Measurements from ENCODE around the gene FAM193B. TPM values are rescaled to one million over a fixed set of nuclear protein-coding genes. Genes with fewer than 3 reads are reported as not detected.

The FAM193B gene
- total RNA-seq, 1 experiment from 2014 or later, result 41.1 TPM

GRCh38 chr5:177602458-177602830, 48.1 kb upstream of the FAM193B start:
- no peaks in the 10 kb centered on the region for H3K9me2 ChIP-seq (replicated peaks; ENCODE audit: low read length)
- no peak overlapping the region for H3K9ac ChIP-seq (ENCODE audit: low read length)
- no peaks in the 10 kb centered on the region for H4K20me1 ChIP-seq (ENCODE audit: low read length)
- CTCF ChIA-PET, result no interaction called here
- no TSS peak for BruUV-seq (replicated peaks)
- H3K79me2 ChIP-seq (ENCODE audit: low read length), result peaks cover 16% of the 10 kb centered on the region
- intact Hi-C loops (cut with micrococcal nuclease), result no loop called here
- no peak for DNase-seq
- peaks cover 9% of the 10 kb centered on the region; the same call in 1 of the 2 replicates for H3K4me1 ChIP-seq (ENCODE audit: insufficient read depth, low read length)
- no peaks in the 10 kb centered on the region for H3K9me3 ChIP-seq (ENCODE audit: low read length)
- H3K27me3 ChIP-seq (ENCODE audit: low read length), result no peaks in the 10 kb centered on the region
- no peak overlapping the region for H2AFZ ChIP-seq (ENCODE audit: low read length)
- no peak for ATAC-seq
- POLR2A ChIA-PET (ENCODE audit: unreplicated experiment), result no interaction called here
- no peak overlapping the region for H3K4me2 ChIP-seq (ENCODE audit: low read length)
- no peaks in the 10 kb centered on the region for H3F3A ChIP-seq (ENCODE audit: low read length, unreplicated experiment)
- H3K4me3 ChIP-seq (ENCODE audit: low read length), result no peak overlapping the region
- no peak overlapping the region for H3K27ac ChIP-seq (ENCODE audit: low read length)
- TF ChIP-seq EZH2 (IDR thresholded peaks at IDR 0.05; ENCODE audit: low read length, unreplicated experiment), result no peak
- TF ChIP-seq EZH2phosphoT487 (IDR thresholded peaks at IDR 0.05; ENCODE audit: borderline replicate concordance, low read length), result no peak
- TF ChIP-seq CTCF (conservative IDR thresholded peaks at IDR 0.05; ENCODE audit: low read depth, low read length), result no peak
- H3K36me3 ChIP-seq (ENCODE audit: low read depth, low read length), result no peaks in the 10 kb centered on the region

GRCh38 chr5:177601577-177602457, 47.5 kb upstream of the FAM193B start:
- DNase-seq, result peak; percentile 31
- TF ChIP-seq EZH2 (IDR thresholded peaks at IDR 0.05; ENCODE audit: low read length, unreplicated experiment) (no peak), CTCF (conservative IDR thresholded peaks at IDR 0.05; ENCODE audit: low read depth, low read length) (peak; percentile 46; the same call in 1 of the 2 replicates)
- no peaks in the 10 kb centered on the region for H3K27me3 ChIP-seq (ENCODE audit: low read length)
- ATAC-seq, result no peak
- no peaks in the 10 kb centered on the region for H3F3A ChIP-seq (ENCODE audit: low read length, unreplicated experiment)
- POLR2A ChIA-PET (ENCODE audit: unreplicated experiment), result no interaction called here
- peaks cover 16% of the 10 kb centered on the region for H3K79me2 ChIP-seq (ENCODE audit: low read length)
- H3K9ac ChIP-seq (ENCODE audit: low read length), result no peak overlapping the region
- no peaks in the 10 kb centered on the region for H3K9me3 ChIP-seq (ENCODE audit: low read length)
- CTCF ChIA-PET, result no interaction called here
- H3K4me1 ChIP-seq (ENCODE audit: insufficient read depth, low read length), result peaks cover 9% of the 10 kb centered on the region; the same call in 1 of the 2 replicates
- intact Hi-C loops (cut with micrococcal nuclease), result loop anchor here (2.0 kb wide), 1 partner anchor 85 kb away; the partner anchor contains the start of gene DDX41
- no peak overlapping the region for H3K4me3 ChIP-seq (ENCODE audit: low read length)
- H2AFZ ChIP-seq (ENCODE audit: low read length), result no peak overlapping the region
- no peaks in the 10 kb centered on the region for H4K20me1 ChIP-seq (ENCODE audit: low read length)
- peaks cover under 1% of the 10 kb centered on the region; the same call in 1 of the 2 replicates for H3K36me3 ChIP-seq (ENCODE audit: low read depth, low read length)
- H3K4me2 ChIP-seq (ENCODE audit: low read length), result peak overlapping the region; percentile 100; the same call in 1 of the 2 replicates
- no peaks in the 10 kb centered on the region for H3K9me2 ChIP-seq (replicated peaks; ENCODE audit: low read length)
- no peak overlapping the region for H3K27ac ChIP-seq (ENCODE audit: low read length)
- no TSS peak for BruUV-seq (replicated peaks)

- no peak overlapping the region for H3K27ac ChIP-seq (ENCODE audit: low read length)
- DNase-seq (no peak), ATAC-seq (no peak)
- peak overlapping the region; percentile 99 for H3K4me3 ChIP-seq (ENCODE audit: low read length)
- no peaks in the 10 kb centered on the region for H3K9me2 ChIP-seq (replicated peaks; ENCODE audit: low read length)
- peak overlapping the region; percentile 100 for H3K4me2 ChIP-seq (ENCODE audit: low read length)
- H3K36me3 ChIP-seq (ENCODE audit: low read depth, low read length), result peaks cover 8% of the 10 kb centered on the region; the same call in 1 of the 2 replicates
- no peak for TF ChIP-seq EZH2 (IDR thresholded peaks at IDR 0.05; ENCODE audit: low read length, unreplicated experiment)
- no peak for TF ChIP-seq EZH2phosphoT487 (IDR thresholded peaks at IDR 0.05; ENCODE audit: borderline replicate concordance, low read length)
- intact Hi-C loops (cut with micrococcal nuclease), result loop anchor here (2.0 kb wide), 1 partner anchor 84 kb away; the partner anchor contains the start of gene DDX41
- ChIA-PET POLR2A (ENCODE audit: unreplicated experiment) (no interaction called here), CTCF (no interaction called here)
- H2AFZ ChIP-seq (ENCODE audit: low read length), result no peak overlapping the region
- peaks cover 9% of the 10 kb centered on the region; the same call in 1 of the 2 replicates for H3K4me1 ChIP-seq (ENCODE audit: insufficient read depth, low read length)
- H3F3A ChIP-seq (ENCODE audit: low read length, unreplicated experiment), result no peaks in the 10 kb centered on the region
- no TSS peak for BruUV-seq (replicated peaks)
- H3K9ac ChIP-seq (ENCODE audit: low read length), result no peak overlapping the region; the same call in 1 of the 2 replicates
- H3K9me3 ChIP-seq (ENCODE audit: low read length), result no peaks in the 10 kb centered on the region
- no peaks in the 10 kb centered on the region for H3K27me3 ChIP-seq (ENCODE audit: low read length)
- no peaks in the 10 kb centered on the region for H4K20me1 ChIP-seq (ENCODE audit: low read length)
- peaks cover 16% of the 10 kb centered on the region for H3K79me2 ChIP-seq (ENCODE audit: low read length)
Observed at GRCh38 chr5:177601126-177601525, 46.8 kb upstream of the FAM193B start.

Measured in PC-3 (cell line).